OCI-LY1 (cell line): ENCODE results near the gene ACER3.

ENCODE experiments used
- CTCF ChIP-seq: fragments of 200-600 bp; sonication (generic), shearing (Covaris generic); IDR thresholded peaks from 2 replicates; pipeline ENCODE4 v1.5.1; 2017; ENCODE audit warnings: mild to moderate bottlenecking, antibody characterized with exemption, low read length, moderate library complexity, mixed read lengths
- EZH2 ChIP-seq: fragments of 200-600 bp; sonication (generic), shearing (Covaris generic); IDR thresholded peaks from 2 replicates; pipeline ENCODE4 v1.8.0; 2017; ENCODE audit warnings: borderline replicate concordance, mixed run types, mild to moderate bottlenecking, antibody characterized with exemption, low read length, moderate library complexity, mixed read lengths

DNA sequence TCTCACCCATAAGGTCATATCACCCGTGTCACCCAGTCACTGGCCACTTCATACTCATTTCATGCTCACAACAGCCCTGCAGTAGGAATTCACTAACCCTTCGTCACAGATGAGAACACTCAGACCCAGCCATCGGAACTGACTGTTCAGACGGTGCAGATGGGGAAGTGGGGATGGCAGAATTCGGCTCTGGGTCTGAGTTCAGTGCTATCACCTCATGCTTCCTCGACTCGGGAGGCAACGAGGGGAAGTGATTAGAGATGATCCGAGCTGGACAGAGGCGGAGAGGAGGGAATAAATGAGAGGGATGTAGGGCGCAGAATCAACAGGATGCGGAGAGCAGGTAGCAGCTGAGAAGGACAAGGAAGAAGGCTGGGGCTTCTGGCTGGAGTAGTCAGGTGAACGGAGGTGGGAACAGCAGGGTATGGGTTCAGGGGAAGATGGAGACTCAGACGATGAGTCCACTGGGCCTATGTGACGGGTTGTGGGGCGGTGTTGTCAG is 178.2 kb downstream of the ACER3 start:
- TF ChIP-seq CTCF (no peak), EZH2 (no peak)
